ENCODE results near the gene TRAPPC5.

The TRAPPC5 gene

GRCh38 chr19:7645656-7646425 lies 34.8 kb upstream of the TRAPPC5 start:
- no peak for DNase-seq (ENCODE audit: low read depth in 2 of 2)

- DNase-seq (ENCODE audit: low read depth in 2 of 2): no peak
These were observed 34.3 kb upstream of the TRAPPC5 start for GRCh38 chr19:7646426-7646700.

GRCh38 chr19:7647156-7647555 lies 33.5 kb upstream of the TRAPPC5 start:
- DNase-seq (ENCODE audit: low read depth in 2 of 2): no peak

- no peak for DNase-seq (ENCODE audit: low read depth in 2 of 2)
These were observed 32.2 kb upstream of the TRAPPC5 start for GRCh38 chr19:7648265-7649014.

- DNase-seq (ENCODE audit: low read depth in 2 of 2): no peak
These were observed 30.5 kb upstream of the TRAPPC5 start for GRCh38 chr19:7650148-7650547.

GRCh38 chr19:7652061-7652641 lies 28.5 kb upstream of the TRAPPC5 start:
- DNase-seq (ENCODE audit: low read depth in 2 of 2): peak; percentile 67 to 80

- DNase-seq (ENCODE audit: low read depth in 2 of 2): no peak
These were observed 26.2 kb upstream of the TRAPPC5 start for GRCh38 chr19:7654401-7654800.

GRCh38 chr19:7655581-7655980 lies 25.1 kb upstream of the TRAPPC5 start:
- no peak for DNase-seq (ENCODE audit: low read depth in 2 of 2)

GRCh38 chr19:7657131-7657751 lies 23.4 kb upstream of the TRAPPC5 start:
- DNase-seq (ENCODE audit: low read depth in 2 of 2): no peak

GRCh38 chr19:7658219-7658686 lies 22.4 kb upstream of the TRAPPC5 start:
- DNase-seq (ENCODE audit: low read depth in 2 of 2): no peak

GRCh38 chr19:7661744-7662538 lies 18.7 kb upstream of the TRAPPC5 start:
- DNase-seq (ENCODE audit: low read depth in 2 of 2): no peak

- no peak for DNase-seq (ENCODE audit: low read depth in 2 of 2)
These were observed 18.0 kb upstream of the TRAPPC5 start for GRCh38 chr19:7662657-7663056.

- DNase-seq (ENCODE audit: low read depth in 2 of 2): no peak
These were observed 16.9 kb upstream of the TRAPPC5 start for GRCh38 chr19:7663706-7664105.

- no peak for DNase-seq (ENCODE audit: low read depth in 2 of 2)
These were observed 15.6 kb upstream of the TRAPPC5 start for GRCh38 chr19:7665076-7665475.

GRCh38 chr19:7668842-7669241 lies 11.8 kb upstream of the TRAPPC5 start, which contains the start of gene RETN:
RETN (plus strand) TSS chr19:7669049; CDS start chr19:7669327, 278 bp downstream.
- DNase-seq (ENCODE audit: low read depth in 2 of 2): no peak

- DNase-seq (ENCODE audit: low read depth in 2 of 2): no peak
These were observed 11.0 kb upstream of the TRAPPC5 start for GRCh38 chr19:7669641-7670040.

GRCh38 chr19:7670150-7670783 lies 10.4 kb upstream of the TRAPPC5 start:
- DNase-seq (ENCODE audit: low read depth in 2 of 2): no peak

GRCh38 chr19:7670790-7671189 lies 9.8 kb upstream of the TRAPPC5 start:
- DNase-seq (ENCODE audit: low read depth in 2 of 2): no peak

- no peak for DNase-seq (ENCODE audit: low read depth in 2 of 2)
These were observed 8.1 kb upstream of the TRAPPC5 start for GRCh38 chr19:7672522-7672921.

GRCh38 chr19:7674010-7675005 lies 6.3 kb upstream of the TRAPPC5 start:
- DNase-seq (ENCODE audit: low read depth in 2 of 2): no peak
